SK-N-SH (cell line): ENCODE results near the gene WNT4. TPM values are rescaled to one million over a fixed set of nuclear protein-coding genes. Genes with fewer than 3 reads are reported as not detected.

ENCODE experiments used
- CTCF ChIA-PET: fragments of 300-600, 350-600 bp; formaldehyde crosslinking; extraction: SDS; loops from one replicate; lab custom pipeline; 2021; lab: Yijun Ruan, JAX
- POLR2A ChIA-PET: fragments of 350-600 bp; sonication (Branson Sonifier 250); formaldehyde crosslinking; extraction: SDS; loops from one replicate; lab custom pipeline; 2020; ENCODE audit warnings: antibody characterized with exemption, inconsistent platforms; lab: Yijun Ruan, JAX
- DNase-seq: peaks from one replicate; pipeline ENCODE4 v3.0.0; 2012
- H2AFZ ChIP-seq: fragments of 200-600 bp; sonication (generic); 2 replicates; pipeline ENCODE4 v1.8.1; 2016; ENCODE audit warnings: antibody characterized with exemption, mild to moderate bottlenecking, low read depth
- H3F3A ChIP-seq: fragments of 200-600 bp; sonication (generic); replicated peaks from 2 replicates; pipeline ENCODE3; 2016; ENCODE audit warnings: antibody characterized with exemption, mild to moderate bottlenecking; ENCODE audit not compliant: insufficient read depth
- H3K27ac ChIP-seq, 2 experiments: fragments of 200-500 bp in 1 of 2; fragments of 200-600 bp in 1 of 2; sonication (Bioruptor generic) in 1 of 2; sonication (generic), shearing (Covaris generic) in 1 of 2; 2 replicates each; pipeline versions ENCODE4 v1.5.1 to v1.6.1; 2014 to 2016; ENCODE audit warnings: low read depth in 2 of 2, inconsistent platforms in 1 of 2, low read length in 1 of 2, mild to moderate bottlenecking in 1 of 2, mixed read lengths in 1 of 2
- H3K27me3 ChIP-seq: fragments of 200-600 bp; sonication (generic), shearing (Covaris generic); 2 replicates; pipeline ENCODE4 v1.6.1; 2016; ENCODE audit warnings: mixed run types; ENCODE audit not compliant: insufficient read depth
- H3K36me3 ChIP-seq, 2 experiments: fragments of 200-500 bp in 1 of 2; fragments of 200-600 bp in 1 of 2; sonication (Bioruptor generic) in 1 of 2; sonication (generic) in 1 of 2; replicated peaks in 1 of 2; 2 replicates each; pipeline versions ENCODE3 to v1.5.1; 2014 to 2016; ENCODE audit warnings: low read length in 1 of 2, mild to moderate bottlenecking in 1 of 2; ENCODE audit not compliant: insufficient read depth in 2 of 2, control insufficient read depth in 1 of 2
- H3K4me1 ChIP-seq, 2 experiments: fragments of 200-500 bp in 1 of 2; fragments of 200-600 bp in 1 of 2; sonication (Bioruptor generic) in 1 of 2; sonication (generic), shearing (Covaris generic) in 1 of 2; 2 replicates each; pipeline versions ENCODE4 v1.5.1 to v1.6.1; 2014 to 2016; ENCODE audit warnings: low read depth in 1 of 2, low read length in 1 of 2, mixed run types in 1 of 2; ENCODE audit not compliant: insufficient read depth in 2 of 2, control insufficient read depth in 1 of 2
- H3K4me2 ChIP-seq: fragments of 200-600 bp; sonication (generic), shearing (Covaris generic); 2 replicates; pipeline ENCODE4 v1.6.1; 2017; ENCODE audit warnings: mixed run types
- H3K4me3 ChIP-seq, 2 experiments: fragments of 200-500 bp in 1 of 2; fragments of 200-600 bp in 1 of 2; sonication (Bioruptor generic) in 1 of 2; sonication (generic), shearing (Covaris generic) in 1 of 2; 2 replicates each; pipeline versions ENCODE4 v1.5.1 to v1.8.1; 2014 to 2016; ENCODE audit warnings: low read depth in 2 of 2, inconsistent platforms in 1 of 2, low read length in 1 of 2, mild to moderate bottlenecking in 1 of 2, mixed read lengths in 1 of 2, moderate library complexity in 1 of 2
- H3K79me2 ChIP-seq: fragments of 200-600 bp; sonication (generic); 2 replicates; pipeline ENCODE4 v1.8.1; 2017; ENCODE audit warnings: mild to moderate bottlenecking; ENCODE audit not compliant: insufficient read depth
- H3K9ac ChIP-seq: fragments of 200-600 bp; sonication (generic); 2 replicates; pipeline ENCODE4 v1.6.1; 2017; ENCODE audit warnings: mixed run types
- H3K9me2 ChIP-seq: fragments of 200-600 bp; sonication (generic); 2 replicates; pipeline ENCODE4 v1.6.1; 2017; ENCODE audit warnings: mixed run types
- H3K9me3 ChIP-seq: fragments of 200-600 bp; sonication (generic); 2 replicates; pipeline ENCODE4 v1.6.1; 2017; ENCODE audit warnings: mixed run types, mild to moderate bottlenecking, moderate library complexity
- H4K20me1 ChIP-seq: fragments of 200-600 bp; sonication (generic); 2 replicates; pipeline ENCODE4 v1.6.1; 2017; ENCODE audit warnings: mild to moderate bottlenecking, mixed run types; ENCODE audit not compliant: insufficient read depth
- CHD2 ChIP-seq: fragments of 150-350 bp; IDR thresholded peaks from 2 replicates; pipeline ENCODE4 v1.6.1; 2018; ENCODE audit warnings: low read length; ENCODE audit not compliant: partially characterized antibody
- ELF1 ChIP-seq: IDR thresholded peaks from 2 replicates; pipeline ENCODE4 v1.4.0; 2012
- EP300 ChIP-seq, 2 experiments: IDR thresholded peaks; 2 replicates each; pipeline versions ENCODE4 v1.4.0 to v1.6.1; 2012; ENCODE audit warnings: borderline replicate concordance in 1 of 2, low read depth in 1 of 2, low read length in 1 of 2
- EZH2phosphoT487 ChIP-seq: fragments of 200-600 bp; sonication (generic); IDR thresholded peaks from 2 replicates; pipeline ENCODE4 v1.6.1; 2017; ENCODE audit warnings: low read depth, mixed run types, mild to moderate bottlenecking, antibody characterized with exemption, moderate library complexity, borderline replicate concordance
- FOSL2 ChIP-seq: IDR thresholded peaks from 2 replicates; pipeline ENCODE4 v1.4.0; 2012; ENCODE audit warnings: low read depth, mild to moderate bottlenecking, moderate library complexity, borderline replicate concordance
- FOXM1 ChIP-seq: IDR thresholded peaks from 2 replicates; pipeline ENCODE4 v1.4.0; 2012; ENCODE audit warnings: low read depth, mild to moderate bottlenecking
- GABPA ChIP-seq: IDR thresholded peaks from 2 replicates; pipeline ENCODE4 v1.4.0; 2012; ENCODE audit warnings: low read depth, mild to moderate bottlenecking
- GATA2 ChIP-seq: sonication (generic); formaldehyde crosslinking; IDR thresholded peaks from 2 replicates; pipeline ENCODE4 v1.5.0; 2020; ENCODE audit warnings: mild to moderate bottlenecking, missing genetic modification reagents
- IRF3 ChIP-seq: fragments of 150-350 bp; IDR thresholded peaks from 2 replicates; pipeline ENCODE4 v1.6.1; 2016; ENCODE audit warnings: mild to moderate bottlenecking, low read depth, low read length
- JUND ChIP-seq: IDR thresholded peaks from 2 replicates; pipeline ENCODE4 v1.4.0; 2012
- MEF2A ChIP-seq: IDR thresholded peaks from 2 replicates; pipeline ENCODE4 v1.4.0; 2012; ENCODE audit warnings: low read depth, borderline replicate concordance
- NFIC ChIP-seq: IDR thresholded peaks from 2 replicates; pipeline ENCODE4 v1.4.0; 2012; ENCODE audit warnings: borderline replicate concordance
- NRF1 ChIP-seq: IDR thresholded peaks from 2 replicates; pipeline ENCODE4 v1.6.1; 2012; ENCODE audit warnings: low read depth, mild to moderate bottlenecking, low read length
- PBX3 ChIP-seq: IDR thresholded peaks from 2 replicates; pipeline ENCODE4; 2012
- RAD21 ChIP-seq: IDR thresholded peaks from 2 replicates; pipeline ENCODE4 v1.6.1; 2012; ENCODE audit warnings: mild to moderate bottlenecking, low read length
- REST ChIP-seq: IDR thresholded peaks from 2 replicates; pipeline ENCODE4 v1.6.1; 2012; ENCODE audit warnings: mild to moderate bottlenecking, low read depth, low read length, moderate library complexity
- RFX5 ChIP-seq: IDR thresholded peaks from 2 replicates; pipeline ENCODE4 v1.6.1; 2012; ENCODE audit warnings: mild to moderate bottlenecking, improper control_type of control experiment, low read length
- RXRA ChIP-seq: IDR thresholded peaks from 2 replicates; pipeline ENCODE4 v1.4.0; 2012; ENCODE audit warnings: low read depth, mild to moderate bottlenecking, borderline replicate concordance
- SMC3 ChIP-seq: IDR thresholded peaks from 2 replicates; pipeline ENCODE4 v1.6.1; 2012; ENCODE audit warnings: low read depth, low read length, improper control_type of control experiment
- TAF1 ChIP-seq: IDR thresholded peaks from 2 replicates; pipeline ENCODE4 v1.6.1; 2012; ENCODE audit warnings: low read depth, mild to moderate bottlenecking, low read length, moderate library complexity, borderline replicate concordance
- TCF12 ChIP-seq: IDR thresholded peaks from 2 replicates; pipeline ENCODE4 v1.4.0; 2012
- TEAD4 ChIP-seq: IDR thresholded peaks from 2 replicates; pipeline ENCODE4 v1.4.0; 2012; ENCODE audit warnings: mild to moderate bottlenecking, borderline replicate concordance; ENCODE audit not compliant: insufficient read depth
- ZBTB33 ChIP-seq: IDR thresholded peaks from 2 replicates; pipeline ENCODE4 v1.4.0; 2012; ENCODE audit warnings: low read depth, borderline replicate concordance
- WGBS: methylation state at CpG from one replicate; pipeline ENCODE4 v1.1.6; 2017; ENCODE audit warnings: low lambda C conversion rate; 5-methylcytosine and 5-hydroxymethylcytosine counted together
- polyA plus RNA-seq, 3 experiments: library from polyadenylated mRNA; depleted of rRNA; stranded (reverse); fragments of >200 nt; gene quantifications; 2 replicates each; pipeline ENCODE4 v1.2.3, GENCODE V29; 2012
- TF ChIP-seq, protein P1 (sequence below): fragments of 150-350 bp; IDR thresholded peaks from 2 replicates; pipeline ENCODE4 v1.6.1; 2017; ENCODE audit warnings: antibody characterized with exemption, low read length, low read depth, borderline replicate concordance
- TF ChIP-seq, protein P2 (sequence below): IDR thresholded peaks from 2 replicates; pipeline ENCODE4 v1.4.0; 2012; ENCODE audit warnings: low read depth

Gene WNT4
- polyA plus RNA-seq, 1 of the 3 experiments (the other 2 are of a cell fraction): 0.03 TPM

- no peak overlapping the region for H3K27ac ChIP-seq
- peaks cover 25% of the 10 kb centered on the region for H4K20me1 ChIP-seq
- H3F3A ChIP-seq: no peaks in the 10 kb centered on the region
- no peaks in the 10 kb centered on the region for H3K27me3 ChIP-seq
- no peak for DNase-seq
- H3K9me3 ChIP-seq: no peaks in the 10 kb centered on the region
- no peak overlapping the region for H3K9ac ChIP-seq
- H3K4me3 ChIP-seq: no peak overlapping the region
- no peaks in the 10 kb centered on the region for H3K79me2 ChIP-seq
- H2AFZ ChIP-seq: no peak overlapping the region
- no peaks in the 10 kb centered on the region for H3K36me3 ChIP-seq
- peaks cover 7 to 20% of the 10 kb centered on the region in 2 experiments; a peak in 3 of 4 replicates for H3K4me1 ChIP-seq
- CTCF ChIA-PET: interaction anchor here (0.6 to 9.3 kb wide), 32 partner anchors 8 to 509 kb away, joined by 3 to 173 read pairs (median 4); no protein-coding TSS in a partner anchor
- H3K4me2 ChIP-seq: peak overlapping the region; percentile 63; the same call in 1 of the 2 replicates
- POLR2A ChIA-PET: interaction anchor here (0.8 kb wide), 1 partner anchor 87 kb away, joined by 3 read pairs; no protein-coding TSS in a partner anchor
- no peaks in the 10 kb centered on the region for H3K9me2 ChIP-seq
- WGBS: 48% methylated on average over 12 of the region's 15 CpGs
- no peak for TF ChIP-seq EZH2phosphoT487
- no peak for TF ChIP-seq RFX5
- TF ChIP-seq SMC3: no peak
- TF ChIP-seq, protein P1, sequence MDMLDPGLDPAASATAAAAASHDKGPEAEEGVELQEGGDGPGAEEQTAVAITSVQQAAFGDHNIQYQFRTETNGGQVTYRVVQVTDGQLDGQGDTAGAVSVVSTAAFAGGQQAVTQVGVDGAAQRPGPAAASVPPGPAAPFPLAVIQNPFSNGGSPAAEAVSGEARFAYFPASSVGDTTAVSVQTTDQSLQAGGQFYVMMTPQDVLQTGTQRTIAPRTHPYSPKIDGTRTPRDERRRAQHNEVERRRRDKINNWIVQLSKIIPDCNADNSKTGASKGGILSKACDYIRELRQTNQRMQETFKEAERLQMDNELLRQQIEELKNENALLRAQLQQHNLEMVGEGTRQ: no peak
- no peak for TF ChIP-seq RAD21
- no peak; the same call in 1 of the 2 replicates for TF ChIP-seq JUND
- no peak for TF ChIP-seq MEF2A
- no peak for TF ChIP-seq IRF3
- no peak for TF ChIP-seq EP300 (IDR thresholded peaks at IDR 0.05; ENCODE audit: borderline replicate concordance in 1 of 2, low read depth in 1 of 2, low read length in 1 of 2)
- no peak for TF ChIP-seq FOXM1
- no peak for TF ChIP-seq CHD2
- TF ChIP-seq RXRA: no peak
- TF ChIP-seq ZBTB33: no peak
- TF ChIP-seq NFIC: peak; percentile 91
- peak; percentile 57 for TF ChIP-seq PBX3
- TF ChIP-seq, protein P2, sequence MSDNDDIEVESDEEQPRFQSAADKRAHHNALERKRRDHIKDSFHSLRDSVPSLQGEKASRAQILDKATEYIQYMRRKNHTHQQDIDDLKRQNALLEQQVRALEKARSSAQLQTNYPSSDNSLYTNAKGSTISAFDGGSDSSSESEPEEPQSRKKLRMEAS: no peak
- TF ChIP-seq FOSL2: peak; percentile 71; the same call in 1 of the 2 replicates
- no peak for TF ChIP-seq GABPA
- no peak for TF ChIP-seq TEAD4
- TF ChIP-seq REST: no peak
- TF ChIP-seq NRF1: no peak
- TF ChIP-seq ELF1: no peak
- no peak for TF ChIP-seq TAF1
- peak; percentile 52; the same call in 1 of the 2 replicates for TF ChIP-seq TCF12
- no peak for TF ChIP-seq GATA2 (CRISPR knock-in tag)
These were observed 10.2 kb downstream of the WNT4 start for GRCh38 chr1:22132517-22133235.
